Measurements from ENCODE around the gene GMPPA.

GMPPA gene

GRCh38 chr2:219453671-219454590 is 44.8 kb upstream of the GMPPA start:
- Histone ChIP-seq H3K27me3 (ENCODE audit: control insufficient read depth, insufficient read depth, low read length) (no peaks in the 10 kb centered on the region), H3K79me2 (no peaks in the 10 kb centered on the region), H2AFZ (no peak overlapping the region), H3K36me3 (ENCODE audit: control insufficient read depth, insufficient read depth, low read length) (no peaks in the 10 kb centered on the region), H3K4me2 (ENCODE audit: low read length) (no peak overlapping the region), H3K4me1 (peaks cover 7% of the 10 kb centered on the region), H3K27ac (no peak overlapping the region), H3K9me3 (ENCODE audit: control insufficient read depth, low read length) (no peaks in the 10 kb centered on the region), H3K9ac (no peak overlapping the region), H3K4me3 (ENCODE audit: low read depth, low read length) (no peak overlapping the region)
- TF ChIP-seq, protein P1, sequence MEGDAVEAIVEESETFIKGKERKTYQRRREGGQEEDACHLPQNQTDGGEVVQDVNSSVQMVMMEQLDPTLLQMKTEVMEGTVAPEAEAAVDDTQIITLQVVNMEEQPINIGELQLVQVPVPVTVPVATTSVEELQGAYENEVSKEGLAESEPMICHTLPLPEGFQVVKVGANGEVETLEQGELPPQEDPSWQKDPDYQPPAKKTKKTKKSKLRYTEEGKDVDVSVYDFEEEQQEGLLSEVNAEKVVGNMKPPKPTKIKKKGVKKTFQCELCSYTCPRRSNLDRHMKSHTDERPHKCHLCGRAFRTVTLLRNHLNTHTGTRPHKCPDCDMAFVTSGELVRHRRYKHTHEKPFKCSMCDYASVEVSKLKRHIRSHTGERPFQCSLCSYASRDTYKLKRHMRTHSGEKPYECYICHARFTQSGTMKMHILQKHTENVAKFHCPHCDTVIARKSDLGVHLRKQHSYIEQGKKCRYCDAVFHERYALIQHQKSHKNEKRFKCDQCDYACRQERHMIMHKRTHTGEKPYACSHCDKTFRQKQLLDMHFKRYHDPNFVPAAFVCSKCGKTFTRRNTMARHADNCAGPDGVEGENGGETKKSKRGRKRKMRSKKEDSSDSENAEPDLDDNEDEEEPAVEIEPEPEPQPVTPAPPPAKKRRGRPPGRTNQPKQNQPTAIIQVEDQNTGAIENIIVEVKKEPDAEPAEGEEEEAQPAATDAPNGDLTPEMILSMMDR (IDR thresholded peaks at IDR 0.05): no peak

- Histone ChIP-seq H2AFZ (no peak overlapping the region), H3K4me3 (ENCODE audit: low read depth, low read length) (no peak overlapping the region), H3K4me1 (peaks cover 7% of the 10 kb centered on the region), H3K27ac (no peak overlapping the region), H3K4me2 (ENCODE audit: low read length) (no peak overlapping the region), H3K9ac (no peak overlapping the region), H3K9me3 (ENCODE audit: control insufficient read depth, low read length) (no peaks in the 10 kb centered on the region), H3K27me3 (ENCODE audit: control insufficient read depth, insufficient read depth, low read length) (no peaks in the 10 kb centered on the region), H3K36me3 (ENCODE audit: control insufficient read depth, insufficient read depth, low read length) (no peaks in the 10 kb centered on the region), H3K79me2 (peaks cover 3% of the 10 kb centered on the region)
- TF ChIP-seq, protein P1 (IDR thresholded peaks at IDR 0.05): no peak
Observed at GRCh38 chr2:219455581-219455980, 43.1 kb upstream of the GMPPA start.

GRCh38 chr2:219457784-219458369 is 40.8 kb upstream of the GMPPA start:
- Histone ChIP-seq H3K27me3 (ENCODE audit: control insufficient read depth, insufficient read depth, low read length) (no peaks in the 10 kb centered on the region), H3K9ac (no peak overlapping the region), H2AFZ (no peak overlapping the region), H3K4me1 (no peaks in the 10 kb centered on the region), H3K27ac (no peak overlapping the region), H3K79me2 (peaks cover 3% of the 10 kb centered on the region), H3K4me2 (ENCODE audit: low read length) (no peak overlapping the region), H3K9me3 (ENCODE audit: control insufficient read depth, low read length) (no peaks in the 10 kb centered on the region), H3K36me3 (ENCODE audit: control insufficient read depth, insufficient read depth, low read length) (no peaks in the 10 kb centered on the region), H3K4me3 (ENCODE audit: low read depth, low read length) (no peak overlapping the region)
- TF ChIP-seq, protein P1 (IDR thresholded peaks at IDR 0.05): no peak

DNA sequence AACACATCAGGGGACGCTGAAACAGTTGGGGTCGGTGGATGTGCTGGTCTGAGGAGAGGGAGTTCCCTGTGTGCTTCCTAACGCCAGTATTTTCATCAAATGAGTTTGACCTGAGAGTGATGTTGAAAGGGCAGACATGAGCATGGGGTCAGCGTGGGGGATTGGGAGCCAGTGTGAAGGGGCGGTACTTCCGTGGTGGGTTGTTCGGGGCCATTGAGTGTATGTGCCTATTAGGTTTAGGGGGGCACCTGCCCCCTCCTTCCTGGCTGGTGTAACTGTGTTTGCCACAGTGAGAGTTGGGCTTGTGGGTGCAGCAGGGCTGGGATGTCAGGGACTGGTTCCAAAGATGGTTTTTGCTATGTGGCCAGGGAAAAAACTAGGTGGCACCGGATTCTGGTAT is 39.7 kb upstream of the GMPPA start:
- Histone ChIP-seq H3K27ac (no peak overlapping the region), H3K4me2 (ENCODE audit: low read length) (no peak overlapping the region), H3K36me3 (ENCODE audit: control insufficient read depth, insufficient read depth, low read length) (no peaks in the 10 kb centered on the region), H3K4me3 (ENCODE audit: low read depth, low read length) (no peak overlapping the region), H2AFZ (no peak overlapping the region), H3K9ac (no peak overlapping the region), H3K4me1 (no peaks in the 10 kb centered on the region), H3K9me3 (ENCODE audit: control insufficient read depth, low read length) (no peaks in the 10 kb centered on the region), H3K79me2 (peaks cover 3% of the 10 kb centered on the region), H3K27me3 (ENCODE audit: control insufficient read depth, insufficient read depth, low read length) (no peaks in the 10 kb centered on the region)
- TF ChIP-seq, protein P1 (IDR thresholded peaks at IDR 0.05): no peak
